Upper lobe of left lung (tissue), 4 donors: ENCODE measurements around the gene ROR2.

Source experiments
- CTCF ChIP-seq, 6 experiments: fragments of 450-650 bp in 4 of 6; fragments of 200-600 bp in 2 of 6; sonication (generic) in 2 of 6; IDR thresholded peaks; one replicate each; pipeline ENCODE4 v1.5.1; 2016 to 2019; ENCODE audit warnings: antibody characterized with exemption in 6 of 6
- EP300 ChIP-seq, 4 donors: sonication (generic); formaldehyde crosslinking; IDR thresholded peaks; one replicate each; pipeline ENCODE4 v1.5.1; 2017; ENCODE audit warnings: antibody characterized with exemption in 4 of 4, control low read depth in 2 of 4
- POLR2A ChIP-seq, 4 donors: fragments of 450-650 bp; IDR thresholded peaks; one replicate each; pipeline ENCODE4 v1.5.1; 2016 to 2017; ENCODE audit warnings: antibody characterized with exemption in 4 of 4, mild to moderate bottlenecking in 2 of 4

GRCh38 chr9:91727972-91728371, 222.1 kb downstream of the ROR2 start:
- TF ChIP-seq CTCF (IDR thresholded peaks at IDR 0.05) (no peak), POLR2A (IDR thresholded peaks at IDR 0.05) (no peak), EP300 (IDR thresholded peaks at IDR 0.05) (no peak)
